Testis (tissue), 2 donors: ENCODE data around the gene PPP6R2.

Experiments used
- POLR2A ChIP-seq: fragments of 450-650 bp; IDR thresholded peaks from one replicate; pipeline ENCODE4 v1.6.1; 2017; ENCODE audit warnings: antibody characterized with exemption, mild to moderate bottlenecking, moderate library complexity
- TF ChIP-seq, protein P1 (sequence below), 3 experiments: fragments of 450-650 bp in 2 of 3; fragments of 200-600 bp in 1 of 3; sonication (generic) in 1 of 3; IDR thresholded peaks; one replicate each; pipeline ENCODE4 v1.5.1; 2016 to 2019; ENCODE audit warnings: antibody characterized with exemption in 3 of 3, mild to moderate bottlenecking in 2 of 3, moderate library complexity in 1 of 3

DNA sequence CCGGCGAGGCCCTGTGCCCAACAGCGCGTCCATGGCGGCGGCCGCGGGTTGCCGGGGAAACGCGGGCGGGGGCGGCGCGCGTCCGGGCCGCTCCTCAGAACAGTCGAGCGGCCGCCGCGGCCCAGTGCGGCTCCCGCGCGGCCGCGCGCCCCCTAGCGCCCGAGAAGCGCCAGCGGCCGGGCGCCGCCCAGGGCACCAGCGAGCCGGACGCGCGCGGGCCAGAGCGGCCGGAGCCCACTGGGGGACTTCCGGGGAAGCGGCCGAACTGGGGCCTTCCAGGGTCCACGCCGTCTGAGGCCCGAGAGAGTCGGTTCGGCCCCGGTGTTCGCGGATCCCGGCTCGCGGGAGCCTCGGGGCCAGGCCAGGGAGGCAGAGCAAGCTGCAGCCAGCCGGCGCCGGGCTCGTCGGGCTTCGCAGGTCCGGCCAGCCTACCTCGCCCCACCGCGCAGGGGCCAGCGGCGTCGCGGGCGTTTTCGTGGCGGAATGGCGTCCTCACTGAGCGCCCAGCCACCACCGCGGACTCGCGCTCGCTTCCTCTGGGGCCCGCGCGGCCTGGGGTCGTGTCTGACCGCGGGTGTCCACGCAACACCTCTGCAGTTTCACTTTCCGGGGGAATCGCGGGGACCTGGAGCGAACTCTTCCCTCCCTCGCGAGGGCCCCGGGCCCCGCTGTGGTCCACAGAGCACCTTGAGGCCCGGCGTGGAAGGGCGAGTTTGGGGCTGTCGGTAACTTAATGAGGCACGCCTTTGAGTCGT lies 16.0 kb upstream of the PPP6R2 start, which contains the start of gene DENND6B:
- TF ChIP-seq, protein P1, sequence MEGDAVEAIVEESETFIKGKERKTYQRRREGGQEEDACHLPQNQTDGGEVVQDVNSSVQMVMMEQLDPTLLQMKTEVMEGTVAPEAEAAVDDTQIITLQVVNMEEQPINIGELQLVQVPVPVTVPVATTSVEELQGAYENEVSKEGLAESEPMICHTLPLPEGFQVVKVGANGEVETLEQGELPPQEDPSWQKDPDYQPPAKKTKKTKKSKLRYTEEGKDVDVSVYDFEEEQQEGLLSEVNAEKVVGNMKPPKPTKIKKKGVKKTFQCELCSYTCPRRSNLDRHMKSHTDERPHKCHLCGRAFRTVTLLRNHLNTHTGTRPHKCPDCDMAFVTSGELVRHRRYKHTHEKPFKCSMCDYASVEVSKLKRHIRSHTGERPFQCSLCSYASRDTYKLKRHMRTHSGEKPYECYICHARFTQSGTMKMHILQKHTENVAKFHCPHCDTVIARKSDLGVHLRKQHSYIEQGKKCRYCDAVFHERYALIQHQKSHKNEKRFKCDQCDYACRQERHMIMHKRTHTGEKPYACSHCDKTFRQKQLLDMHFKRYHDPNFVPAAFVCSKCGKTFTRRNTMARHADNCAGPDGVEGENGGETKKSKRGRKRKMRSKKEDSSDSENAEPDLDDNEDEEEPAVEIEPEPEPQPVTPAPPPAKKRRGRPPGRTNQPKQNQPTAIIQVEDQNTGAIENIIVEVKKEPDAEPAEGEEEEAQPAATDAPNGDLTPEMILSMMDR (IDR thresholded peaks at IDR 0.05) = peak in 2 of 3 experiments; percentile 59 to 98
- no peak for TF ChIP-seq POLR2A
